ENCODE measurements around the gene DTYMK.
"Not testable (repeated sequence)": the region's sequence is repeated elsewhere in the genome, so short reads cannot be mapped to it uniquely, and the experiment has no call there.

DTYMK gene

GRCh38 chr2:241686650-241687425 is at the start of gene DTYMK:
Gene DTYMK, minus strand, starts transcription at chr2:241686815. Its CDS starts 32 bp downstream, at chr2:241686783.
- no peak for FAIRE-seq

- FAIRE-seq, result no peak
These were observed 49.5 kb upstream of the DTYMK start for GRCh38 chr2:241736111-241736510.

GRCh38 chr2:241734467-241735208 is 48.0 kb upstream of the DTYMK start, which contains the start of gene D2HGDH:
Gene D2HGDH, plus strand, starts transcription at chr2:241734630. Its CDS starts 595 bp downstream, at chr2:241735225.
- FAIRE-seq, result no peak

- no peak for FAIRE-seq
These were observed 47.5 kb upstream of the DTYMK start for GRCh38 chr2:241734208-241734466.

GRCh38 chr2:241733391-241734207 is 47.0 kb upstream of the DTYMK start:
- no peak for FAIRE-seq

- not testable (repeated sequence) for FAIRE-seq
These were observed 46.0 kb upstream of the DTYMK start for GRCh38 chr2:241732513-241733186.

GRCh38 chr2:241730671-241731293 is 44.2 kb upstream of the DTYMK start:
- no peak for FAIRE-seq

GRCh38 chr2:241729868-241730267 is 43.3 kb upstream of the DTYMK start:
- FAIRE-seq, result no peak

GRCh38 chr2:241728627-241729026 is 42.0 kb upstream of the DTYMK start:
- no peak for FAIRE-seq

GRCh38 chr2:241728000-241728399 is 41.4 kb upstream of the DTYMK start:
- FAIRE-seq, result no peak

GRCh38 chr2:241726459-241726858 is 39.8 kb upstream of the DTYMK start:
- FAIRE-seq, result no peak

- FAIRE-seq, result no peak
These were observed 38.6 kb upstream of the DTYMK start for GRCh38 chr2:241724975-241725870.

GRCh38 chr2:241724259-241724974 is 37.8 kb upstream of the DTYMK start:
- no peak for FAIRE-seq

- no peak for FAIRE-seq
These were observed 36.4 kb upstream of the DTYMK start for GRCh38 chr2:241722896-241723454.

- FAIRE-seq, result no peak
These were observed 35.2 kb upstream of the DTYMK start for GRCh38 chr2:241721852-241722251.

GRCh38 chr2:241720560-241720959 is 33.9 kb upstream of the DTYMK start:
- FAIRE-seq, result no peak

GRCh38 chr2:241720099-241720498 is 33.5 kb upstream of the DTYMK start:
- no peak for FAIRE-seq

- FAIRE-seq, result no peak
These were observed 32.5 kb upstream of the DTYMK start for GRCh38 chr2:241719093-241719492.

GRCh38 chr2:241708879-241709278 is 22.3 kb upstream of the DTYMK start:
- no peak for FAIRE-seq

- no peak for FAIRE-seq
These were observed 19.9 kb upstream of the DTYMK start for GRCh38 chr2:241706537-241706936.
